Transverse colon (tissue), 4 donors: Measurements from ENCODE around the gene CIZ1. TPM values are rescaled to one million over a fixed set of nuclear protein-coding genes. Genes with fewer than 3 reads are reported as not detected.
"Not testable (repeated sequence)": the region's sequence is repeated elsewhere in the genome, so short reads cannot be mapped to it uniquely, and the experiment has no call there.

Experiments
- DNase-seq: peaks from one replicate; pipeline ENCODE4 v3.0.0-alpha.2; 2019
- H3K27ac ChIP-seq, 4 donors: fragments of 200-600 bp; sonication (generic); 2 replicates each; pipeline ENCODE4 v1.5.1; 2016 to 2018; ENCODE audit warnings: inconsistent platforms in 4 of 4
- H3K27me3 ChIP-seq: fragments of 200-600 bp; sonication (generic); 2 replicates; pipeline ENCODE4 v1.5.1; 2017; ENCODE audit warnings: inconsistent platforms
- H3K36me3 ChIP-seq, 4 donors: fragments of 200-600 bp; sonication (generic); 2 replicates each; pipeline ENCODE4 v1.5.1; 2017 to 2019; ENCODE audit warnings: inconsistent platforms in 4 of 4
- H3K4me1 ChIP-seq, 4 donors: fragments of 200-600 bp; sonication (generic); 2 replicates each; pipeline ENCODE4 v1.5.1; 2017 to 2020; ENCODE audit warnings: inconsistent platforms in 4 of 4
- H3K4me3 ChIP-seq, 4 donors: fragments of 200-600 bp; sonication (generic); 1 replicate in 1 of 4; 2 replicates in 3 of 4; pipeline versions ENCODE4 v1.5.1 to v1.6.1; 2017 to 2019; ENCODE audit warnings: inconsistent platforms in 4 of 4
- H3K9me3 ChIP-seq, 2 donors: fragments of 200-600 bp; sonication (generic); 2 replicates each; pipeline ENCODE4 v1.5.1; 2017 to 2019; ENCODE audit warnings: inconsistent platforms in 2 of 2
- CTCF ChIP-seq, 5 experiments: fragments of 200-600 bp in 3 of 5; fragments of 450-650 bp in 2 of 5; sonication (generic) in 3 of 5; IDR thresholded peaks; 1 replicate in 2 of 5; 2 replicates in 3 of 5; pipeline ENCODE4 v1.5.1; 2016 to 2017; ENCODE audit warnings: antibody characterized with exemption in 5 of 5, inconsistent platforms in 3 of 5, mild to moderate bottlenecking in 2 of 5, moderate library complexity in 1 of 5
- EP300 ChIP-seq: sonication (generic); formaldehyde crosslinking; IDR thresholded peaks from one replicate; pipeline ENCODE4 v1.6.1; 2017; ENCODE audit warnings: antibody characterized with exemption, low read depth
- POLR2A ChIP-seq: fragments of 450-650 bp; IDR thresholded peaks from one replicate; pipeline ENCODE4 v1.6.1; 2016; ENCODE audit warnings: antibody characterized with exemption, mild to moderate bottlenecking, moderate library complexity
- POLR2AphosphoS5 ChIP-seq, 3 donors: sonication (generic); formaldehyde crosslinking; IDR thresholded peaks; one replicate each; pipeline ENCODE4 v1.6.1; 2016; ENCODE audit warnings: antibody characterized with exemption in 3 of 3
- WGBS, 2 donors: methylation state at CpG; one replicate each; pipeline ENCODE4 v1.1.5; 2018; ENCODE audit warnings: low coverage in 1 of 2; 5-methylcytosine and 5-hydroxymethylcytosine counted together
- in situ Hi-C, 4 donors: fragments of 200-750 bp; cut with MboI; loops; one replicate each; pipeline versions ENCODE4 v1.15.0 to v1.15.1; 2017; ENCODE audit warnings: low sequenced_read_pairs in 3 of 4, low pct_ligation_motif_present in 1 of 4, low pct_unique_long_range_greater_than_20kb in 1 of 4
- intact Hi-C: fragments of 100-400 bp; cut with DNase I; formaldehyde crosslinking; loops from one replicate; pipeline ENCODE4 v1.15.1; 2023; ENCODE audit warnings: low total_unique reads
- total RNA-seq, 4 donors: library from RNA; depleted of rRNA; stranded (reverse); fragments of >200 nt; gene quantifications; one replicate each; pipeline ENCODE4 v1.1.0, GENCODE V29; 2016

The CIZ1 gene
- total RNA-seq, 4 donors from 2014 or later = 59.9 to 211 (median 73.0) TPM

- no peak overlapping the region for H3K4me3 ChIP-seq
- no peaks in the 10 kb centered on the region for H3K4me1 ChIP-seq
- intact Hi-C loops (no loop called here), in situ Hi-C loops (no loop called here)
- 55 to 70% methylated on average over 2 to 16 of the region's 16 CpGs for WGBS, 2 donors
- H3K27me3 ChIP-seq = no peaks in the 10 kb centered on the region
- TF ChIP-seq CTCF (IDR thresholded peaks at IDR 0.05) = no peak
- H3K36me3 ChIP-seq = no peaks in the 10 kb centered on the region
- no peak overlapping the region for H3K27ac ChIP-seq
- DNase-seq = no peak
- no peaks in the 10 kb centered on the region for H3K9me3 ChIP-seq
These were observed 40.5 kb upstream of the CIZ1 start for GRCh38 chr9:128231638-128232527.

- H3K27me3 ChIP-seq, in situ Hi-C loops, H3K36me3 ChIP-seq, H3K27ac ChIP-seq, DNase-seq, H3K4me3 ChIP-seq, intact Hi-C loops, H3K4me1 ChIP-seq, H3K9me3 ChIP-seq: not testable (repeated sequence)
- WGBS, 2 donors = 70 to 78% methylated on average over 6 to 7 of the region's 7 CpGs
These were observed 39.5 kb upstream of the CIZ1 start for GRCh38 chr9:128230897-128231296.

- no peak for DNase-seq
- Histone ChIP-seq H3K4me1 (no peaks in the 10 kb centered on the region), H3K36me3 (no peaks in the 10 kb centered on the region), H3K27ac (no peak overlapping the region), H3K4me3 (no peak overlapping the region), H3K27me3 (no peaks in the 10 kb centered on the region), H3K9me3 (no peaks in the 10 kb centered on the region)
- intact Hi-C loops (no loop called here), in situ Hi-C loops (no loop called here)
- WGBS, 2 donors = 68% methylated on average over 5 of the region's 5 CpGs; no CpG with 5 or more reads in 1 of the 2 donors
- TF ChIP-seq CTCF (IDR thresholded peaks at IDR 0.05) = no peak
- TF ChIP-seq POLR2AphosphoS5 (IDR thresholded peaks at IDR 0.05) = no peak
- TF ChIP-seq POLR2A = no peak
- no peak for TF ChIP-seq EP300
These were observed 35.0 kb upstream of the CIZ1 start for GRCh38 chr9:128226412-128226801.

- WGBS, 2 donors = 71 to 75% methylated on average over 8 to 15 of the region's 19 CpGs
- Histone ChIP-seq H3K4me1 (no peaks in the 10 kb centered on the region), H3K4me3 (no peak overlapping the region), H3K27me3 (no peaks in the 10 kb centered on the region), H3K36me3 (no peaks in the 10 kb centered on the region), H3K27ac (no peak overlapping the region), H3K9me3 (no peaks in the 10 kb centered on the region)
- TF ChIP-seq EP300 (no peak), CTCF (IDR thresholded peaks at IDR 0.05) (no peak), POLR2A (no peak), POLR2AphosphoS5 (IDR thresholded peaks at IDR 0.05) (no peak)
- in situ Hi-C loops (no loop called here), intact Hi-C loops (no loop called here)
- no peak for DNase-seq
These were observed 34.5 kb upstream of the CIZ1 start for GRCh38 chr9:128225770-128226411.
